Uterine smooth muscle cell (primary cell): ENCODE data around the gene PZP. TPM values are rescaled to one million over a fixed set of nuclear protein-coding genes. Genes with fewer than 3 reads are reported as not detected.

Source experiments
- total RNA-seq: library from RNA; depleted of rRNA; stranded (reverse); fragments of >200 nt; gene quantifications from 2 replicates; pipeline ENCODE4 v1.2.3, GENCODE V29; 2014

Gene PZP
- not detected in 2 replicates for total RNA-seq

GRCh38 chr12:9208229-9208628 is at the start of gene PZP:
TSS of gene PZP (minus strand) at chr12:9208395. CDS start at chr12:9208341, 54 bp downstream.

GRCh38 chr12:9115731-9116559 is 92.2 kb downstream of the PZP start, which contains the start of gene A2M:
TSS of gene A2M (minus strand) at chr12:9115919. CDS start at chr12:9115849, 70 bp downstream.

Other genes starting within 250 kb of the PZP start
- 0.22 and 1.6 TPM in 2 replicates for gene KLRG1, start 218.8 kb downstream of the PZP start, total RNA-seq
- 2.2 and 4.6 TPM in 2 replicates for gene A2M, start 92.5 kb downstream of the PZP start, total RNA-seq